Keratinocyte (primary cell): ENCODE data around the gene VGLL3.

Experiments
- CTCF ChIP-seq, 3 experiments: IDR thresholded peaks in 1 of 3; conservative IDR thresholded peaks in 1 of 3; optimal IDR thresholded peaks in 1 of 3; 2 replicates in 2 of 3; 3 replicates in 1 of 3; pipeline versions ENCODE3 to v1.5.1; 2011; ENCODE audit warnings: low read length in 3 of 3, mild to moderate bottlenecking in 3 of 3, moderate library complexity in 2 of 3, control low read depth in 1 of 3, inconsistent platforms in 1 of 3; ENCODE audit not compliant: insufficient read depth in 2 of 3; ENCODE audit errors: extremely low read depth in 1 of 3
- EZH2 ChIP-seq: IDR thresholded peaks from one replicate; pipeline ENCODE4 v1.6.1; 2012; ENCODE audit warnings: inconsistent platforms, mild to moderate bottlenecking, low read length, moderate library complexity

GRCh38 chr3:87004883-87005282 lies 13.9 kb upstream of the VGLL3 start:
- TF ChIP-seq CTCF (optimal IDR thresholded peaks at IDR 0.05 in 1 of 3, IDR thresholded peaks at IDR 0.05 in 1 of 3, conservative IDR thresholded peaks at IDR 0.05 in 1 of 3; ENCODE audit: extremely low read depth in 1 of 3, insufficient read depth in 2 of 3, low read length in 3 of 3) (no peak), EZH2 (no peak)
